Osteoblast (primary cell): Measurements from ENCODE around the gene JUN. TPM values are rescaled to one million over a fixed set of nuclear protein-coding genes. Genes with fewer than 3 reads are reported as not detected.

Experiments
- DNase-seq: peaks from one replicate; pipeline ENCODE4 v3.0.0; 2011; ENCODE audit warnings: low spot score, mixed read lengths; ENCODE audit not compliant: insufficient read length; ENCODE audit errors: missing footprints
- H2AFZ ChIP-seq: 2 replicates; pipeline ENCODE4 v1.6.0; 2011; ENCODE audit warnings: mild to moderate bottlenecking, low read length
- H3K27ac ChIP-seq: 2 replicates; pipeline ENCODE4 v1.5.1; 2011; ENCODE audit warnings: mild to moderate bottlenecking, low read depth, low read length, moderate library complexity
- H3K27me3 ChIP-seq: 2 replicates; pipeline ENCODE4 v1.6.0; 2012; ENCODE audit warnings: mild to moderate bottlenecking, control low read depth, inconsistent platforms, low read length, moderate library complexity; ENCODE audit not compliant: insufficient read depth
- H3K36me3 ChIP-seq: 2 replicates; pipeline ENCODE4 v1.5.1; 2011; ENCODE audit warnings: mild to moderate bottlenecking, low read length, control low read depth, moderate library complexity; ENCODE audit not compliant: insufficient read depth
- H3K4me1 ChIP-seq: 2 replicates; pipeline ENCODE4 v1.5.1; 2011; ENCODE audit warnings: mild to moderate bottlenecking, low read length, control low read depth, moderate library complexity; ENCODE audit not compliant: insufficient read depth
- H3K4me2 ChIP-seq: 2 replicates; pipeline ENCODE4 v1.6.0; 2011; ENCODE audit warnings: mild to moderate bottlenecking, low read length; ENCODE audit not compliant: insufficient read depth
- H3K4me3 ChIP-seq: fragments of 200-600 bp; sonication (generic); 3 replicates; pipeline ENCODE4 v1.5.1; 2012; ENCODE audit warnings: mild to moderate bottlenecking, low read length, inconsistent platforms; ENCODE audit not compliant: insufficient read depth
- H3K79me2 ChIP-seq: 2 replicates; pipeline ENCODE4 v1.6.0; 2012; ENCODE audit warnings: mild to moderate bottlenecking, low read length, control low read depth, inconsistent platforms; ENCODE audit not compliant: insufficient read depth
- H3K9me3 ChIP-seq: 2 replicates; pipeline ENCODE4 v1.5.1; 2011; ENCODE audit warnings: low read depth, low read length, control low read depth
- H4K20me1 ChIP-seq: 2 replicates; pipeline ENCODE4 v1.6.0; 2012; ENCODE audit warnings: mild to moderate bottlenecking, low read length, control low read depth; ENCODE audit not compliant: insufficient read depth
- CTCF ChIP-seq: IDR thresholded peaks from 2 replicates; pipeline ENCODE4 v1.5.1; 2011; ENCODE audit warnings: mild to moderate bottlenecking, low read depth, low read length, moderate library complexity; ENCODE audit errors: extremely low read depth
- total RNA-seq: library from RNA; depleted of rRNA; stranded (reverse); fragments of >200 nt; gene quantifications from 2 replicates; pipeline ENCODE4 v1.2.3, GENCODE V29; 2012

Gene JUN
- total RNA-seq, 1 donor = 48.9 TPM

- H3K4me2 ChIP-seq = no peak overlapping the region
- DNase-seq = no peak
- H3K36me3 ChIP-seq = no peaks in the 10 kb centered on the region
- H3K4me3 ChIP-seq = no peak overlapping the region
- TF ChIP-seq CTCF = no peak
- H3K79me2 ChIP-seq = no peaks in the 10 kb centered on the region
- H3K27ac ChIP-seq = no peak overlapping the region
- no peaks in the 10 kb centered on the region for H4K20me1 ChIP-seq
- no peaks in the 10 kb centered on the region for H3K4me1 ChIP-seq
- no peaks in the 10 kb centered on the region for H3K9me3 ChIP-seq
- no peaks in the 10 kb centered on the region for H3K27me3 ChIP-seq
- H2AFZ ChIP-seq = no peak overlapping the region
Measured at GRCh38 chr1:58746182-58746581, 37.7 kb downstream of the JUN start.

DNA sequence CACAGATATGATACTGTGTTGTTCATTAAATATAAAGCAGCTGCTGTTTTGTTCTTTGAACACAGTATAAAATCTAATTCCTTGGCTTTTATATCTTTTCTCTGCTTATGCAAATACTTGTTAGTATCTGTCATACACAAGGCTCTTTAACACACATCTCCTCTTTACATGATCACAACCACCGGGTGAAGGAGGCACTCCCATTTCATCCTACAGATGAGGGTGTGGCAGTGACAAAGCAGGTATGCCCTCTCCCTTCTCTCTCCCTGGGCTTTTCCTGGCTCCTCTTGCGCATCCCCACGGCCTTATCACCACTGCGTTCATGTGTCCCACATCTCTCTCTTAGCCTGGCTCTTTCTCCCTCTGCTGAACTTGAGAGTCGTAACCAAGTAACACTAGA is 38.2 kb downstream of the JUN start:
- no peak overlapping the region for H3K4me2 ChIP-seq
- TF ChIP-seq CTCF = no peak
- no peak for DNase-seq
- H3K4me3 ChIP-seq = no peak overlapping the region
- no peaks in the 10 kb centered on the region for H3K79me2 ChIP-seq
- H3K27ac ChIP-seq = no peak overlapping the region
- H3K9me3 ChIP-seq = no peaks in the 10 kb centered on the region
- H4K20me1 ChIP-seq = no peaks in the 10 kb centered on the region
- no peaks in the 10 kb centered on the region for H3K4me1 ChIP-seq
- no peak overlapping the region for H2AFZ ChIP-seq
- no peaks in the 10 kb centered on the region for H3K36me3 ChIP-seq
- H3K27me3 ChIP-seq = no peaks in the 10 kb centered on the region

- no peaks in the 10 kb centered on the region for H3K79me2 ChIP-seq
- no peak overlapping the region for H3K4me2 ChIP-seq
- H3K4me1 ChIP-seq = no peaks in the 10 kb centered on the region
- H2AFZ ChIP-seq = no peak overlapping the region
- H3K27ac ChIP-seq = no peak overlapping the region
- no peak overlapping the region for H3K4me3 ChIP-seq
- TF ChIP-seq CTCF = no peak
- H3K36me3 ChIP-seq = no peaks in the 10 kb centered on the region
- no peaks in the 10 kb centered on the region for H4K20me1 ChIP-seq
- no peak for DNase-seq
- no peaks in the 10 kb centered on the region for H3K9me3 ChIP-seq
- no peaks in the 10 kb centered on the region for H3K27me3 ChIP-seq
Measured at GRCh38 chr1:58745117-58745516, 38.7 kb downstream of the JUN start.

DNA sequence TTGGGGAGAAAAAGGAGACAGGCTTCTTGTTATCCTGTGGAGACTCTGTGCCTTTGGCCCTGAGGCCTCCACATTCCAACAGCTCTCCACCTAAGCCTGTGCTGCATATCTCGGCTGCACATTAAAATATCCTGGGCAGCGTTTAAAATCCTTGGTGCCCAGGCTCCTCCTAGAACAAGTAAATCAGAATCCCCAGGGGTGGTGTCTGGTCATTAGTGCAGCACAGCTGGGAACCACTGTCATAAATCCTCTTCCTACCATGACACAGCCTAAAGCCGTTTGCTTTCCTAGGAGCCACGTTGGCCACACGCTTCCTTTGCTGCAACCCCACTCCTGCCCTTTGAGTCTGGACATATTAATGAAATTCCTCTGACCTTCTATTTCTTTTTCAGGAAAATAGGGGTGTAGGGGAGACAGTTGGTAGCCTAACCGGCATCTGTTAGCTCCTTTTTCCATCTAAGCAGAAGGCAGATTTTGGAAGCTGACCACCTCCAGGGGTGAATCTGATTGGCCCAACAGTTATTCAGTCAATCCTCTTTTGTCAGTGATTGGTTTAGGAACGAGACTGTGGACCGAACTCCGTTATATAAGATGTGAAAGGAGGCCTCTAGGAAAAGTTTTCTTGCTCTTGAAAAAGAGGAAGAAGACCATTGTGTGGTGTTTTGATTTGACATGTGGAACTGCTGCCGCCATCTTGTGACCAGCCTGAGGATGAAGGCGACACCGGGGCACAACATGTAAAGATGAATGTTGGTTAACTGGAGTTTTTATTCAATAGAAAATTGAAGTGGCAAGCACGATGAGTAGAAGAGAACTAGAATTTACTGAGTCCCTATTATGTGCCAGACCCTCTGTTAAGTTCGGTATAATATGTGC is 41.9 kb downstream of the JUN start:
- Histone ChIP-seq H3K4me3 (no peak overlapping the region), H3K27me3 (no peaks in the 10 kb centered on the region), H3K79me2 (no peaks in the 10 kb centered on the region), H3K27ac (no peak overlapping the region), H3K4me2 (no peak overlapping the region), H3K36me3 (no peaks in the 10 kb centered on the region), H3K4me1 (no peaks in the 10 kb centered on the region), H3K9me3 (no peaks in the 10 kb centered on the region), H2AFZ (no peak overlapping the region), H4K20me1 (no peaks in the 10 kb centered on the region)
- no peak for TF ChIP-seq CTCF
- no peak for DNase-seq
